GM12878 (cell line): ENCODE measurements around the gene ERC2. TPM values are rescaled to one million over a fixed set of nuclear protein-coding genes. Genes with fewer than 3 reads are reported as not detected.

ENCODE experiments used
- ATAC-seq: fragments of 200-7000 bp; cut with Tn5 transposase; 3 replicates; pipeline ENCODE4 v1.9.1; 2020; ENCODE audit warnings: mild to moderate bottlenecking, moderate library complexity
- BruUV-seq: library from RNA; stranded (reverse); fragments of 400-500 nt; replicated peaks from 2 replicates; lab custom pipeline; 2021; lab: Mats Ljungman, UMichigan
- CTCF ChIA-PET: fragments of 300-600 bp; sonication (Branson Sonifier 250); formaldehyde crosslinking; extraction: SDS; loops from one replicate; lab custom pipeline; 2021; ENCODE audit warnings: inconsistent platforms; lab: Yijun Ruan, JAX
- POLR2A ChIA-PET: fragments of 350-600 bp; formaldehyde crosslinking; extraction: SDS; loops from one replicate; lab custom pipeline; 2021; ENCODE audit warnings: inconsistent platforms; lab: Charles Lee
- RAD21 ChIA-PET: fragments of 300-600 bp; sonication (Branson Sonifier 250); formaldehyde crosslinking; loops from one replicate; lab custom pipeline; 2023; ENCODE audit warnings: antibody characterized with exemption; ENCODE audit not compliant: unreplicated experiment; lab: Charles Lee
- SMC1A ChIA-PET: fragments of 300-600 bp; sonication (Branson Sonifier 250); formaldehyde crosslinking; loops from one replicate; lab custom pipeline; 2023; ENCODE audit not compliant: unreplicated experiment, uncharacterized antibody; lab: Charles Lee
- DNase-seq: peaks from one replicate; pipeline ENCODE4 v3.0.0-alpha.2; 2011; ENCODE audit warnings: low read depth, low spot score
- FAIRE-seq: peaks from 3 replicates; lab custom pipeline; 2011; peaks lifted over from hg19 to GRCh38; lab: Jason Lieb, UNC
- H2AFZ ChIP-seq: 2 replicates; pipeline ENCODE4 v1.6.0; 2011; ENCODE audit warnings: low read depth, low read length, control low read depth; ENCODE audit not compliant: control insufficient read depth
- H3K27ac ChIP-seq: 2 replicates; pipeline ENCODE4 v1.5.1; 2011; ENCODE audit warnings: control low read depth; ENCODE audit not compliant: control insufficient read depth, insufficient read depth
- H3K27me3 ChIP-seq, 2 experiments: replicated peaks in 1 of 2; 2 replicates each; pipeline versions ENCODE4 v1.6.0 to v1.6.1; 2011; ENCODE audit warnings: low read length in 1 of 2; ENCODE audit not compliant: control insufficient read depth in 2 of 2, insufficient read depth in 2 of 2
- H3K36me3 ChIP-seq, 2 experiments: 2 replicates each; pipeline ENCODE4 v1.5.1; 2011; ENCODE audit warnings: low read length in 1 of 2; ENCODE audit not compliant: control insufficient read depth in 2 of 2, insufficient read depth in 2 of 2
- H3K4me1 ChIP-seq: 2 replicates; pipeline ENCODE4 v1.6.1; 2011; ENCODE audit warnings: mild to moderate bottlenecking, low read length, moderate library complexity, mixed read lengths; ENCODE audit not compliant: control insufficient read depth, insufficient read depth
- H3K4me2 ChIP-seq: 2 replicates; pipeline ENCODE4 v1.6.0; 2011; ENCODE audit warnings: control low read depth; ENCODE audit not compliant: control insufficient read depth, insufficient read depth
- H3K4me3 ChIP-seq: fragments of 200-600 bp; sonication (generic); 2 replicates; pipeline ENCODE4 v1.5.1; 2016
- H3K79me2 ChIP-seq: 2 replicates; pipeline ENCODE4 v1.6.0; 2011; ENCODE audit warnings: low read length; ENCODE audit not compliant: control insufficient read depth, insufficient read depth
- H3K9ac ChIP-seq: 2 replicates; pipeline ENCODE4 v1.8.0; 2011; ENCODE audit warnings: low read length, control low read depth, mixed read lengths; ENCODE audit not compliant: control insufficient read depth, insufficient read depth
- H3K9me3 ChIP-seq: replicated peaks from 3 replicates; pipeline ENCODE4 v1.5.1; 2011; ENCODE audit warnings: mild to moderate bottlenecking, low read length; ENCODE audit not compliant: control insufficient read depth, insufficient read depth
- H4K20me1 ChIP-seq: 2 replicates; pipeline ENCODE4 v1.6.0; 2011; ENCODE audit not compliant: control insufficient read depth, insufficient read depth
- CHD4 ChIP-seq: fragments of 200-600 bp; sonication (generic); IDR thresholded peaks from 2 replicates; pipeline ENCODE4 v1.6.1; 2016; ENCODE audit warnings: mild to moderate bottlenecking
- ETV6 ChIP-seq, 2 experiments: fragments of 450-650 bp in 1 of 2; IDR thresholded peaks in 1 of 2; conservative IDR thresholded peaks in 1 of 2; 2 replicates each; pipeline ENCODE4 v1.6.1; 2014; ENCODE audit warnings: antibody characterized with exemption in 1 of 2, borderline replicate concordance in 1 of 2, low read depth in 1 of 2, mild to moderate bottlenecking in 1 of 2, moderate library complexity in 1 of 2
- FOXK2 ChIP-seq: fragments of 450-650 bp; IDR thresholded peaks from 2 replicates; pipeline ENCODE4 v1.6.1; 2017; ENCODE audit warnings: mild to moderate bottlenecking, moderate library complexity
- GABPA ChIP-seq: IDR thresholded peaks from 2 replicates; pipeline ENCODE4 v1.6.1; 2014; ENCODE audit warnings: antibody characterized with exemption, low read depth, mild to moderate bottlenecking, inconsistent platforms
- IKZF2 ChIP-seq, 2 experiments: fragments of 450-650 bp; IDR thresholded peaks; 2 replicates each; pipeline ENCODE4 v1.6.1; 2017; ENCODE audit warnings: mild to moderate bottlenecking in 2 of 2, moderate library complexity in 2 of 2
- MEF2B ChIP-seq: fragments of 450-650 bp; IDR thresholded peaks from 2 replicates; pipeline ENCODE4 v1.6.1; 2018; ENCODE audit warnings: mild to moderate bottlenecking, moderate library complexity; ENCODE audit not compliant: partially characterized antibody, poor library complexity, severe bottlenecking
- NR2C1 ChIP-seq: fragments of 450-650 bp; IDR thresholded peaks from 2 replicates; pipeline ENCODE4 v1.6.1; 2017; ENCODE audit warnings: antibody characterized with exemption, mild to moderate bottlenecking, moderate library complexity
- PAX5 ChIP-seq: IDR thresholded peaks from 2 replicates; pipeline ENCODE4 v1.6.1; 2011; ENCODE audit warnings: low read depth, low read length, borderline replicate concordance
- RAD21 ChIP-seq: IDR thresholded peaks from 2 replicates; pipeline ENCODE4 v1.6.1; 2011; ENCODE audit warnings: mild to moderate bottlenecking, low read depth, low read length, moderate library complexity; ENCODE audit not compliant: insufficient read depth
- SKIL ChIP-seq: fragments of 450-650 bp; IDR thresholded peaks from 2 replicates; pipeline ENCODE4 v1.6.1; 2017; ENCODE audit warnings: mild to moderate bottlenecking, low read depth, inconsistent platforms; ENCODE audit not compliant: poor library complexity, severe bottlenecking
- YBX1 ChIP-seq: fragments of 450-650 bp; IDR thresholded peaks from 2 replicates; pipeline ENCODE4 v1.6.1; 2016; ENCODE audit warnings: antibody characterized with exemption
- ZNF207 ChIP-seq: fragments of 450-650 bp; IDR thresholded peaks from 2 replicates; pipeline ENCODE4 v1.6.1; 2014; ENCODE audit warnings: antibody characterized with exemption, mild to moderate bottlenecking, borderline replicate concordance
- ZZZ3 ChIP-seq: IDR thresholded peaks from 2 replicates; pipeline ENCODE4 v1.6.1; 2011; ENCODE audit warnings: low read depth; ENCODE audit not compliant: control insufficient read depth, insufficient read length
- WGBS: methylation state at CpG from one replicate; pipeline ENCODE4 v1.1.6; 2016; ENCODE audit warnings: low lambda C conversion rate; ENCODE audit not compliant: insufficient replicate concordance, insufficient coverage; ENCODE audit errors: missing lambda C conversion rate; 5-methylcytosine and 5-hydroxymethylcytosine counted together
- in situ Hi-C: fragments of 300-500 bp; cut with MboI; formaldehyde crosslinking; loops from 9 replicates; pipeline ENCODE4 v1.14.3; 2018; ENCODE audit warnings: mixed read lengths
- intact Hi-C: fragments of 100-400 bp; cut with micrococcal nuclease; formaldehyde crosslinking; loops from one replicate; pipeline ENCODE4 v1.14.2; 2022; ENCODE audit not compliant: unreplicated experiment
- polyA plus RNA-seq, 11 experiments: library from polyadenylated mRNA; depleted of rRNA in 4 of 11; unstranded in 6 of 11; stranded (reverse) in 5 of 11; fragments of >200 nt; fragmentation: Nextera tagmentation in 4 of 11; fragmentation: Illumina TruSeq in 1 of 11; extraction: Ambion mirVana in 4 of 11; extraction: Trizol in 1 of 11; gene quantifications; 1 replicate in 1 of 11; 2 replicates in 10 of 11; pipeline versions ENCODE4 v1.2.1 to v1.2.3, GENCODE V29; 2011 to 2016; ENCODE audit warnings: inconsistent platforms in 2 of 11, missing spikeins in 2 of 11, low read depth in 1 of 11
- total RNA-seq, 4 experiments: library from RNA; depleted of rRNA in 3 of 4; stranded (reverse); fragments of >200 nt in 3 of 4; fragmentation: Illumina TruSeq in 1 of 4; extraction: Trizol in 1 of 4; gene quantifications; 2 replicates each; pipeline versions ENCODE4 v1.2.1 to v1.2.3, GENCODE V29; 2013 to 2021

The ERC2 gene
- total and polyA plus RNA-seq, 10 of the 15 experiments (the other 5 are each of a cell fraction or from before 2014, with no cell fraction given) = 0.06 to 1.4 (median 0.12) TPM; not detected in 3

DNA sequence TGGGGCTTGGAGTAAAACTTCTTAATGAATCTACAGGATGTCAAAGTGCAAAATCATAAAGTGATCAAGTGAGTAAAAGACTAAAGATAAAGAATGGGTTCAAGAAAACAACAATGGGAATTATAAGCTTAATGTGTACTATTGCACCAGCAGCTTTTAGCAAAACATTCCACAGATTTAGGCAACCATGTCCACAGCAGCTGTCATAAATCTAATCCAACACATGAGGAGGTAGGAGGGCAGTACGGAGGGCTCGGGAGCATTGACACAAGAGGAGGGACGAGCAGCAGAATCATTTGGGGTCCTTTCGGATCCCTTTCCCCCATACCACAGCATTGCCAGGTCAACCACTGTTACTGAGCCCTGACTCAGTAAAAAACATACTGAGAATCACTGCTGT lies 516.9 kb downstream of the ERC2 start:
- DNase-seq (no peak), ATAC-seq (no peak), FAIRE-seq (no peak)
- H4K20me1 ChIP-seq = no peaks in the 10 kb centered on the region
- SMC1A ChIA-PET = no interaction called here
- H3K9ac ChIP-seq = no peak overlapping the region
- no peaks in the 10 kb centered on the region for H3K4me1 ChIP-seq
- TF ChIP-seq NR2C1 (no peak), ZZZ3 (no peak), FOXK2 (no peak), ETV6 (conservative IDR thresholded peaks at IDR 0.05 in 1 of 2, IDR thresholded peaks at IDR 0.05 in 1 of 2; ENCODE audit: borderline replicate concordance in 1 of 2, low read depth in 1 of 2) (no peak), YBX1 (no peak), ZNF207 (no peak), RAD21 (no peak), GABPA (no peak), SKIL (no peak), IKZF2 (IDR thresholded peaks at IDR 0.05) (no peak), MEF2B (no peak), PAX5 (no peak), CHD4 (no peak)
- POLR2A ChIA-PET = no interaction called here
- H3K79me2 ChIP-seq = no peaks in the 10 kb centered on the region
- no peak overlapping the region for H3K27ac ChIP-seq
- H2AFZ ChIP-seq = no peak overlapping the region
- RAD21 ChIA-PET = no interaction called here
- WGBS = 43% methylated on average over 4 of the region's 4 CpGs
- intact Hi-C loops = no loop called here
- no peak overlapping the region for H3K4me2 ChIP-seq
- no peaks in the 10 kb centered on the region for H3K27me3 ChIP-seq
- in situ Hi-C loops = no loop called here
- no peaks in the 10 kb centered on the region for H3K36me3 ChIP-seq
- H3K4me3 ChIP-seq = no peak overlapping the region
- no peaks in the 10 kb centered on the region for H3K9me3 ChIP-seq
- CTCF ChIA-PET = no interaction called here
- no TSS peak for BruUV-seq
